OCI-LY7 (cell line): ENCODE data around the gene PIGP. TPM values are rescaled to one million over a fixed set of nuclear protein-coding genes. Genes with fewer than 3 reads are reported as not detected.

Source experiments
- BruUV-seq: library from RNA; stranded (reverse); fragments of 400-500 nt; replicated peaks from 2 replicates; lab custom pipeline; 2021; lab: Mats Ljungman, UMichigan
- CTCF ChIA-PET: fragments of 300-600 bp; sonication (Branson Sonifier 250); formaldehyde crosslinking; loops from one replicate; lab custom pipeline; 2022; ENCODE audit warnings: antibody characterized with exemption; ENCODE audit not compliant: unreplicated experiment; lab: Charles Lee
- POLR2A ChIA-PET: fragments of 300-600 bp; sonication (Branson Sonifier 250); formaldehyde crosslinking; loops from one replicate; lab custom pipeline; 2022; ENCODE audit warnings: antibody characterized with exemption; lab: Charles Lee
- DNase-seq: peaks from one replicate; pipeline ENCODE4 v3.0.0-alpha.2; 2015; ENCODE audit warnings: low spot score
- H2AFZ ChIP-seq: fragments of 200-600 bp; sonication (generic), shearing (Covaris generic); 2 replicates; pipeline ENCODE4 v1.6.1; 2014; ENCODE audit warnings: mild to moderate bottlenecking, antibody characterized with exemption, low read length, moderate library complexity
- H3K27ac ChIP-seq: fragments of 200-600 bp; sonication (generic); 2 replicates; pipeline ENCODE4 v1.5.1; 2014; ENCODE audit warnings: mixed run types, low read depth, mild to moderate bottlenecking, moderate library complexity, low read length, inconsistent platforms; ENCODE audit not compliant: poor library complexity, severe bottlenecking
- H3K36me3 ChIP-seq: fragments of 200-600 bp; sonication (generic); 2 replicates; pipeline ENCODE4 v1.6.1; 2014; ENCODE audit warnings: mild to moderate bottlenecking, antibody characterized with exemption, low read length, moderate library complexity, mixed read lengths; ENCODE audit not compliant: insufficient read depth
- H3K4me1 ChIP-seq: fragments of 200-600 bp; sonication (generic); 2 replicates; pipeline ENCODE4 v1.5.1; 2014; ENCODE audit warnings: mild to moderate bottlenecking, low read length; ENCODE audit not compliant: insufficient read depth, poor library complexity, severe bottlenecking
- H3K4me2 ChIP-seq: fragments of 200-600 bp; sonication (generic); 2 replicates; pipeline ENCODE4 v1.6.1; 2014; ENCODE audit warnings: mild to moderate bottlenecking, low read length
- H3K4me3 ChIP-seq: fragments of 200-600 bp; sonication (generic); 2 replicates; pipeline ENCODE4 v1.5.1; 2014; ENCODE audit warnings: mild to moderate bottlenecking, low read depth, low read length; ENCODE audit not compliant: poor library complexity, severe bottlenecking
- H3K79me2 ChIP-seq: fragments of 200-600 bp; sonication (generic); 2 replicates; pipeline ENCODE4 v1.6.1; 2016; ENCODE audit warnings: low read depth, mild to moderate bottlenecking, low read length, moderate library complexity, mixed read lengths; ENCODE audit not compliant: insufficient read depth
- H3K9me2 ChIP-seq: fragments of 200-600 bp; sonication (generic); 2 replicates; pipeline ENCODE4 v1.6.1; 2016; ENCODE audit warnings: mild to moderate bottlenecking, low read length, mixed read lengths; ENCODE audit not compliant: insufficient read depth
- H3K9me3 ChIP-seq: fragments of 200-600 bp; sonication (generic); 2 replicates; pipeline ENCODE4 v1.6.1; 2014; ENCODE audit warnings: mild to moderate bottlenecking, mixed run types, low read length, mixed read lengths
- H4K20me1 ChIP-seq: fragments of 200-600 bp; sonication (generic); 2 replicates; pipeline ENCODE4 v1.6.1; 2014; ENCODE audit warnings: mild to moderate bottlenecking, antibody characterized with exemption, low read length, moderate library complexity, mixed read lengths; ENCODE audit not compliant: insufficient read depth
- EZH2phosphoT487 ChIP-seq: fragments of 200-600 bp; sonication (generic); IDR thresholded peaks from 2 replicates; pipeline ENCODE4 v1.6.1; 2018; ENCODE audit warnings: low read depth, borderline replicate concordance, mild to moderate bottlenecking, mixed run types, antibody characterized with exemption, low read length, moderate library complexity, mixed read lengths
- intact Hi-C: fragments of 100-400 bp; cut with micrococcal nuclease; formaldehyde crosslinking; loops from one replicate; pipeline ENCODE4 v1.10.0; 2022; ENCODE audit not compliant: unreplicated experiment
- total RNA-seq, 2 experiments: library from RNA; depleted of rRNA in 1 of 2; stranded (reverse); fragments of >200 nt in 1 of 2; shearing (Covaris generic) in 1 of 2; gene quantifications; 2 replicates each; pipeline ENCODE4 v1.2.3, GENCODE V29; 2014 to 2022
- TF ChIP-seq, protein P1 (sequence below): fragments of 200-600 bp; sonication (generic); conservative IDR thresholded peaks from 2 replicates; pipeline ENCODE4 v1.5.1; 2014; ENCODE audit warnings: mild to moderate bottlenecking, antibody characterized with exemption, low read length, moderate library complexity, mixed read lengths

Gene PIGP
- total RNA-seq, 2 experiments from 2014 or later: 7.4 to 35.4 TPM

DNA sequence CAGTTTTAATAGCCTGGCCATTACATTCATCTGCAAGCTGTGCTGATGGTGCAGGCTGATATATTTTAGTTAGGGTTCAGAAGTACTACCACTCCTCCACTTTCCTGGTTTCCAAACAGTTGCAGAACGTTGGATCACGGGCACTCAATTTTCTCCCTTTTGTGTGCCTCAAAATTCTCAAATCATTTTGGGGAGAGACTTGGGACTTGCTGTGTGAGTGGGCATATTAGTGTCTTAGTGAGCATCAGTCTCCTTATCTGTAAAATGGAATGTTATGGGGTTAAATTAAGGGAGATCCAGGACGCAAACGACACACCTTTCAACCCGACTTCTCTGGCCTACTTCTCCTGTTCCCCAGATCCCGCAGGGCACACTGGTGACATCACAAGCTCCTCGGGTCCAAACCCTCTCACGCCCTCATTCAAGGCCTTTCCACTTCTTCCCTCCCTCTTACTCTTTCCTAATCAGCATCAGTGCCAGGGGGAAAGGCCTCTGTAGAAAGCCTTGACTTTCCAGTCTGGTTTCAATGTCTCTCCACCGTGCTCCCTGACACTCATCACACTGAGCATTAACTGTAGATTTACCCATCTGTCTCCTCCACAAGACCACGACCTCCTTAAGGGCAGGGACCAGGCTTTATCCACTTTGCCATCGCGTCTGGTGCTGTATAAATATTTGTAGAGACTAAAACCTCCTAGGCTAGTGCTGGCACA, 1.2 kb downstream of the PIGP start:
- peaks cover 36% of the 10 kb centered on the region for H3K79me2 ChIP-seq
- intact Hi-C loops: loop anchor here (2.0 to 5.0 kb wide), 4 partner anchors 79 to 295 kb away; partner anchors contain the start of genes DYRK1A, HLCS and VPS26C
- CTCF ChIA-PET: no interaction called here
- no peaks in the 10 kb centered on the region for H3K36me3 ChIP-seq
- BruUV-seq: TSS peak; percentile 59
- peak; percentile 17 for DNase-seq
- peaks cover 5% of the 10 kb centered on the region; the same call in 1 of the 2 replicates for H3K9me3 ChIP-seq
- H2AFZ ChIP-seq: peak overlapping the region; percentile 87
- H4K20me1 ChIP-seq: peaks cover 6% of the 10 kb centered on the region; the same call in 1 of the 2 replicates
- TF ChIP-seq EZH2phosphoT487: no peak
- TF ChIP-seq, protein P1, sequence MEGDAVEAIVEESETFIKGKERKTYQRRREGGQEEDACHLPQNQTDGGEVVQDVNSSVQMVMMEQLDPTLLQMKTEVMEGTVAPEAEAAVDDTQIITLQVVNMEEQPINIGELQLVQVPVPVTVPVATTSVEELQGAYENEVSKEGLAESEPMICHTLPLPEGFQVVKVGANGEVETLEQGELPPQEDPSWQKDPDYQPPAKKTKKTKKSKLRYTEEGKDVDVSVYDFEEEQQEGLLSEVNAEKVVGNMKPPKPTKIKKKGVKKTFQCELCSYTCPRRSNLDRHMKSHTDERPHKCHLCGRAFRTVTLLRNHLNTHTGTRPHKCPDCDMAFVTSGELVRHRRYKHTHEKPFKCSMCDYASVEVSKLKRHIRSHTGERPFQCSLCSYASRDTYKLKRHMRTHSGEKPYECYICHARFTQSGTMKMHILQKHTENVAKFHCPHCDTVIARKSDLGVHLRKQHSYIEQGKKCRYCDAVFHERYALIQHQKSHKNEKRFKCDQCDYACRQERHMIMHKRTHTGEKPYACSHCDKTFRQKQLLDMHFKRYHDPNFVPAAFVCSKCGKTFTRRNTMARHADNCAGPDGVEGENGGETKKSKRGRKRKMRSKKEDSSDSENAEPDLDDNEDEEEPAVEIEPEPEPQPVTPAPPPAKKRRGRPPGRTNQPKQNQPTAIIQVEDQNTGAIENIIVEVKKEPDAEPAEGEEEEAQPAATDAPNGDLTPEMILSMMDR: no peak
- H3K4me3 ChIP-seq: peak overlapping the region; percentile 80
- H3K9me2 ChIP-seq: no peaks in the 10 kb centered on the region
- H3K27ac ChIP-seq: peak overlapping the region; percentile 55
- peaks cover 30% of the 10 kb centered on the region for H3K4me1 ChIP-seq
- POLR2A ChIA-PET: interaction anchor here (0.6 to 1.9 kb wide), 3 partner anchors 9 to 11 kb away, joined by 3 to 5 read pairs (median 3); no protein-coding TSS in a partner anchor
- H3K4me2 ChIP-seq: peak overlapping the region; percentile 94

DNA sequence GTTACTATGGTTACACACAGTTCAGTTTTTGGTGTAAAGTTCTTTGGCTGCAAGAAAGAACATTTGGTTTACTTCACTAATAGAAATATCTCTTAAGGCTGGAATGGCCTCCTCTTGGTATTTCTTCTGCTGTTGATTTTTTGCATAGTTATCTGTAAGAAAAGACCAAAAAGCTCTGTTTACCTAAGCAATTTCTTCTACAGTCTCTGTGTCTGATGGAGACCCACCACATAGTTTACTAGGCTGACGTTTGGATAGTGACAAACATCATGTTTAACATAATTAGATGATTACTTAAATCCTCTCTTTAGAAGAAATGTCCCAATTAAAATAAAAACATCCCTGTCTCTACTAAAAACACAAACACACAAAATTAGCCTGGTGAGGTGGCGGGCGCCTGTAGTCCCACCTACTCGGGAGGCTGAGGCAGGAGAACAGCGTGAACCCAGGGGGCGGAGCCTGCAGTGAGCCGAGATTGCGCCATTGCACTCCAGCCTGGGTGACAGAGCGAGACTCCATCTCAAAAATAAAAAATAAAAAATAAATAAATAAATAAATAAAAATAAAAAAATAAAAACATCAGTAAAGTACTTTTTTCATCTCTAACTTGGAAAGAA, 7.2 kb downstream of the PIGP start:
- Histone ChIP-seq H3K79me2 (no peaks in the 10 kb centered on the region), H3K4me3 (no peak overlapping the region), H3K9me2 (no peaks in the 10 kb centered on the region), H3K4me2 (no peak overlapping the region), H3K27ac (no peak overlapping the region), H3K36me3 (peaks cover 8% of the 10 kb centered on the region; the same call in 1 of the 2 replicates), H3K4me1 (peaks cover 36% of the 10 kb centered on the region), H3K9me3 (no peaks in the 10 kb centered on the region), H2AFZ (no peak overlapping the region), H4K20me1 (no peaks in the 10 kb centered on the region)
- TF ChIP-seq, protein P1: no peak
- no peak for TF ChIP-seq EZH2phosphoT487
- ChIA-PET POLR2A (no interaction called here), CTCF (no interaction called here)
- intact Hi-C loops: no loop called here
- no TSS peak for BruUV-seq
- no peak for DNase-seq
